Activated naive CD4-positive, alpha-beta T cell treated with anti-CD3 and anti-CD28 coated beads, Interleukin-2, amount 50 U/mL, for 24 hours (primary cell): ENCODE data around the gene AMZ1.
"Not testable (repeated sequence)": the region's sequence is repeated elsewhere in the genome, so short reads cannot be mapped to it uniquely, and the experiment has no call there.

ENCODE experiments used
- H3K27ac Mint-ChIP-seq: one replicate; pipeline ENCODE4 v1.8.0; 2021; ENCODE audit warnings: mild to moderate bottlenecking, mixed read lengths
- H3K27me3 Mint-ChIP-seq: one replicate; pipeline ENCODE4 v1.8.0; 2021; ENCODE audit warnings: mixed read lengths
- H3K36me3 Mint-ChIP-seq: one replicate; pipeline ENCODE4 v1.8.0; 2021; ENCODE audit warnings: mixed read lengths
- H3K4me1 Mint-ChIP-seq: one replicate; pipeline ENCODE4 v1.8.0; 2021; ENCODE audit warnings: mixed read lengths
- H3K4me3 Mint-ChIP-seq: one replicate; pipeline ENCODE4 v1.8.0; 2021; ENCODE audit warnings: mild to moderate bottlenecking, mixed read lengths
- H3K9me3 Mint-ChIP-seq: one replicate; pipeline ENCODE4 v1.8.0; 2021; ENCODE audit warnings: mixed read lengths

The AMZ1 gene

GRCh38 chr7:2691932-2692439 is 4.0 kb downstream of the AMZ1 start:
- H3K4me3 Mint-ChIP-seq, H3K9me3 Mint-ChIP-seq, H3K36me3 Mint-ChIP-seq, H3K27ac Mint-ChIP-seq, H3K4me1 Mint-ChIP-seq: not testable (repeated sequence)
- H3K27me3 Mint-ChIP-seq, result peaks cover 14% of the 10 kb centered on the region

GRCh38 chr7:2692543-2692942 is 4.5 kb downstream of the AMZ1 start:
- peaks cover 13% of the 10 kb centered on the region for H3K27me3 Mint-ChIP-seq
- no peaks in the 10 kb centered on the region for H3K9me3 Mint-ChIP-seq
- peaks cover 8% of the 10 kb centered on the region for H3K4me1 Mint-ChIP-seq
- peak overlapping the region; percentile 66 for H3K27ac Mint-ChIP-seq
- no peak overlapping the region for H3K4me3 Mint-ChIP-seq
- no peaks in the 10 kb centered on the region for H3K36me3 Mint-ChIP-seq

GRCh38 chr7:2693420-2694121 is 5.6 kb downstream of the AMZ1 start:
- not testable (repeated sequence) for H3K9me3 Mint-ChIP-seq, H3K4me3 Mint-ChIP-seq, H3K36me3 Mint-ChIP-seq
- Mint-ChIP-seq H3K4me1 (peaks cover 11% of the 10 kb centered on the region), H3K27me3 (peaks cover 12% of the 10 kb centered on the region), H3K27ac (peak overlapping the region; percentile 59)

- H3K27me3 Mint-ChIP-seq, H3K36me3 Mint-ChIP-seq: not testable (repeated sequence)
Observed at GRCh38 chr7:2694122-2694436, 6.1 kb downstream of the AMZ1 start.

GRCh38 chr7:2698581-2699288 is 10.7 kb downstream of the AMZ1 start:
- H3K36me3 Mint-ChIP-seq, result no peaks in the 10 kb centered on the region
- peak overlapping the region; percentile 30 for H3K27ac Mint-ChIP-seq
- no peaks in the 10 kb centered on the region for H3K9me3 Mint-ChIP-seq
- H3K27me3 Mint-ChIP-seq, result no peaks in the 10 kb centered on the region
- peaks cover 18% of the 10 kb centered on the region for H3K4me1 Mint-ChIP-seq
- peak overlapping the region; percentile 53 for H3K4me3 Mint-ChIP-seq

More at GRCh38 chr7:2694122-2694436, 6.1 kb downstream of the AMZ1 start:
- H3K4me3 Mint-ChIP-seq, H3K27ac Mint-ChIP-seq, H3K9me3 Mint-ChIP-seq: not testable (repeated sequence)
- peaks cover 11% of the 10 kb centered on the region for H3K4me1 Mint-ChIP-seq

- H3K27ac Mint-ChIP-seq, result no peak overlapping the region
- H3K4me1 Mint-ChIP-seq, result peaks cover 18% of the 10 kb centered on the region
- no peaks in the 10 kb centered on the region for H3K27me3 Mint-ChIP-seq
- H3K36me3 Mint-ChIP-seq, result no peaks in the 10 kb centered on the region
- H3K4me3 Mint-ChIP-seq, result peak overlapping the region; percentile 53
- no peaks in the 10 kb centered on the region for H3K9me3 Mint-ChIP-seq
Observed at GRCh38 chr7:2699289-2699620, 11.3 kb downstream of the AMZ1 start.

- Mint-ChIP-seq H3K27me3 (no peaks in the 10 kb centered on the region), H3K4me1 (peaks cover 18% of the 10 kb centered on the region), H3K4me3 (no peak overlapping the region), H3K27ac (no peak overlapping the region), H3K36me3 (no peaks in the 10 kb centered on the region), H3K9me3 (no peaks in the 10 kb centered on the region)
Observed at GRCh38 chr7:2700141-2700850, 12.3 kb downstream of the AMZ1 start.

GRCh38 chr7:2701424-2701823 is 13.4 kb downstream of the AMZ1 start:
- no peak overlapping the region for H3K27ac Mint-ChIP-seq
- H3K36me3 Mint-ChIP-seq, result no peaks in the 10 kb centered on the region
- no peaks in the 10 kb centered on the region for H3K27me3 Mint-ChIP-seq
- no peaks in the 10 kb centered on the region for H3K9me3 Mint-ChIP-seq
- H3K4me1 Mint-ChIP-seq, result peaks cover 18% of the 10 kb centered on the region
- no peak overlapping the region for H3K4me3 Mint-ChIP-seq

GRCh38 chr7:2701832-2702593 is 14.0 kb downstream of the AMZ1 start:
- H3K36me3 Mint-ChIP-seq, result no peaks in the 10 kb centered on the region
- H3K4me3 Mint-ChIP-seq, result no peak overlapping the region
- no peak overlapping the region for H3K27ac Mint-ChIP-seq
- no peaks in the 10 kb centered on the region for H3K9me3 Mint-ChIP-seq
- H3K27me3 Mint-ChIP-seq, result no peaks in the 10 kb centered on the region
- H3K4me1 Mint-ChIP-seq, result peaks cover 18% of the 10 kb centered on the region

GRCh38 chr7:2702594-2702957 is 14.6 kb downstream of the AMZ1 start:
- Mint-ChIP-seq H3K27ac (no peak overlapping the region), H3K4me3 (no peak overlapping the region), H3K9me3 (no peaks in the 10 kb centered on the region), H3K27me3 (no peaks in the 10 kb centered on the region), H3K4me1 (peaks cover 18% of the 10 kb centered on the region), H3K36me3 (no peaks in the 10 kb centered on the region)

GRCh38 chr7:2705371-2706096 is 17.5 kb downstream of the AMZ1 start:
- H3K36me3 Mint-ChIP-seq, result no peaks in the 10 kb centered on the region
- no peaks in the 10 kb centered on the region for H3K9me3 Mint-ChIP-seq
- H3K27ac Mint-ChIP-seq, result no peak overlapping the region
- H3K4me1 Mint-ChIP-seq, result peaks cover 11% of the 10 kb centered on the region
- H3K4me3 Mint-ChIP-seq, result no peak overlapping the region
- H3K27me3 Mint-ChIP-seq, result no peaks in the 10 kb centered on the region

- Mint-ChIP-seq H3K4me1 (peaks cover 20% of the 10 kb centered on the region), H3K27me3 (no peaks in the 10 kb centered on the region), H3K4me3 (no peak overlapping the region), H3K27ac (no peak overlapping the region), H3K9me3 (no peaks in the 10 kb centered on the region), H3K36me3 (no peaks in the 10 kb centered on the region)
Observed at GRCh38 chr7:2706685-2707126, 18.7 kb downstream of the AMZ1 start.

- Mint-ChIP-seq H3K27ac (no peak overlapping the region), H3K9me3 (no peaks in the 10 kb centered on the region), H3K4me3 (no peak overlapping the region), H3K36me3 (no peaks in the 10 kb centered on the region), H3K4me1 (peaks cover 20% of the 10 kb centered on the region), H3K27me3 (no peaks in the 10 kb centered on the region)
Observed at GRCh38 chr7:2707481-2707880, 19.5 kb downstream of the AMZ1 start.

- Mint-ChIP-seq H3K36me3 (no peaks in the 10 kb centered on the region), H3K4me1 (peaks cover 20% of the 10 kb centered on the region), H3K4me3 (no peak overlapping the region), H3K9me3 (no peaks in the 10 kb centered on the region), H3K27me3 (no peaks in the 10 kb centered on the region), H3K27ac (no peak overlapping the region)
Observed at GRCh38 chr7:2708041-2708440, 20.0 kb downstream of the AMZ1 start.
